ELF-1 (cell line): ENCODE results near the gene BRIP1.
"Not testable (repeated sequence)": the region's sequence is repeated elsewhere in the genome, so short reads cannot be mapped to it uniquely, and the experiment has no call there.

Source experiments
- DNase-seq: peaks from one replicate; pipeline ENCODE4 v3.0.0-alpha.2; 2016; ENCODE audit warnings: low read depth, low spot score

Gene BRIP1

GRCh38 chr17:61828694-61829093 lies 34.6 kb downstream of the BRIP1 start:
- DNase-seq: no peak

- no peak for DNase-seq
Observed at GRCh38 chr17:61827649-61828395, 35.5 kb downstream of the BRIP1 start.

GRCh38 chr17:61826866-61827265 lies 36.5 kb downstream of the BRIP1 start:
- not testable (repeated sequence) for DNase-seq

GRCh38 chr17:61826198-61826597 lies 37.1 kb downstream of the BRIP1 start:
- DNase-seq: not testable (repeated sequence)

GRCh38 chr17:61825448-61826137 lies 37.7 kb downstream of the BRIP1 start:
- no peak for DNase-seq

- DNase-seq: no peak
Observed at GRCh38 chr17:61822326-61823285, 40.7 kb downstream of the BRIP1 start.

GRCh38 chr17:61821655-61822054 lies 41.7 kb downstream of the BRIP1 start:
- DNase-seq: no peak

GRCh38 chr17:61819265-61819664 lies 44.1 kb downstream of the BRIP1 start:
- not testable (repeated sequence) for DNase-seq

- no peak for DNase-seq
Observed at GRCh38 chr17:61818225-61818624, 45.1 kb downstream of the BRIP1 start.

GRCh38 chr17:61817452-61817851 lies 45.9 kb downstream of the BRIP1 start:
- no peak for DNase-seq

GRCh38 chr17:61816538-61816937 lies 46.8 kb downstream of the BRIP1 start:
- no peak for DNase-seq

- DNase-seq: no peak
Observed at GRCh38 chr17:61815863-61816503, 47.3 kb downstream of the BRIP1 start.

GRCh38 chr17:61814485-61814884 lies 48.8 kb downstream of the BRIP1 start:
- DNase-seq: no peak

GRCh38 chr17:61813211-61813610 lies 50.1 kb downstream of the BRIP1 start:
- no peak for DNase-seq

GRCh38 chr17:61812747-61813146 lies 50.6 kb downstream of the BRIP1 start:
- DNase-seq: no peak

GRCh38 chr17:61809816-61810392 lies 53.4 kb downstream of the BRIP1 start:
- no peak for DNase-seq

- no peak for DNase-seq
Observed at GRCh38 chr17:61808442-61808841, 54.9 kb downstream of the BRIP1 start.

- DNase-seq: no peak
Observed at GRCh38 chr17:61806936-61807335, 56.4 kb downstream of the BRIP1 start.

- DNase-seq: no peak
Observed at GRCh38 chr17:61806081-61806828, 57.1 kb downstream of the BRIP1 start.

GRCh38 chr17:61805399-61805798 lies 57.9 kb downstream of the BRIP1 start:
- DNase-seq: no peak
